Endometrial microvascular endothelial cells (primary cell): Measurements from ENCODE around the gene C16orf86. TPM values are rescaled to one million over a fixed set of nuclear protein-coding genes. Genes with fewer than 3 reads are reported as not detected.

Experiments
- in situ Hi-C: cut with HindIII; loops from 2 replicates; pipeline ENCODE4 v1.10.0; 2017; ENCODE audit warnings: low sequenced_read_pairs, low pct_unique_long_range_greater_than_20kb; ENCODE audit errors: inconsistent ontology term
- total RNA-seq: library from RNA; depleted of rRNA; stranded (reverse); fragments of >200 nt; gene quantifications from one replicate; pipeline ENCODE4 v1.2.3, GENCODE V29; 2015; ENCODE audit errors: inconsistent ontology term

The C16orf86 gene
- total RNA-seq, 1 donor from 2014 or later, result 2.7 TPM

DNA sequence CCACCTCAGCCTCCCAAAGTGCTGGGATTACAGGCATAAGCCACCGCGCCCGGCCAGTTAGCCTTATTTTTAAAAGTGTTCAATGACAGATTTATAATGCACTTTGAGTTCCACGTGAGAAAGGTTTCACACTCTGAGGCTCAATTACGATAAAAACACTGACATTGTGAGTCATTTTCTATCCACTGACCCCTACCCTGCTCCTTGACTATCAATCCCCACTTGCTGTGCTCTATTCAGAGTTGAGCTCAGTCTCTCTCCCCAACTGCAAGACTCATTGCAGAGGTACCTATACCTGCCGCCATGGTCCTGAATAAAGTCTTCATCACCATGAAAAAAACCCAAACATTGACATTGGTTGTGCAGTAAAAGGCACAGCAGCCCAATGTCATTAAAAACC is 44.0 kb downstream of the C16orf86 start:
- in situ Hi-C loops, result no loop called here

DNA sequence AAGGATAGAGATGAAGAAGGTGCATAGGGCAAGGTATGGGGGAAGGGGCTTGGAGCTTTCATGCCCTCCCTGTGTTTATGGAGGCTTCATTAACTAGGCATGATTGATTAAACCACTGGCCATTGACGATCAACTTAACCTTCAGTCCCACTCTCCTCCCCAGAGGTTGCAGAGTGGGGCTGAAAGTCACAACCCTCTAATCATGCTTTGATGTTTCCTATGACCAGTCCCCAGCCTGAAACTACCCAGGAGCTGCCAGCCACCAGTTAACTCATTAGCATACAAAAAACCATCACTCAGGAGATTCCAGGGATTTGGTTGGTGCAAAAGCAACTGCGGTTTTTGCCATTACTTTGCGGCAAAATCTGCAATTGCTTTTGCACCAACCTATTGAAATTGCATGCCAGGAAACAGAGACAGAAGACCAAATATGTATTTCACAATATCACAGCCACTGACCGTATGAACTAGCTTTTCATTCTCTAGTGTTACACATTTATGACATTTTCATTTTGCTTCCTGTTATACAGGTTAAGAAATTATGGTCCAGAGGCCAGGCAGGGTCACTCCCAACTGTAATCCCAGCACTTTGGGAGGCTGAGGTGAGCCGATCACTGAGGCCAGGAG is 47.1 kb downstream of the C16orf86 start:
- in situ Hi-C loops, result no loop called here

DNA sequence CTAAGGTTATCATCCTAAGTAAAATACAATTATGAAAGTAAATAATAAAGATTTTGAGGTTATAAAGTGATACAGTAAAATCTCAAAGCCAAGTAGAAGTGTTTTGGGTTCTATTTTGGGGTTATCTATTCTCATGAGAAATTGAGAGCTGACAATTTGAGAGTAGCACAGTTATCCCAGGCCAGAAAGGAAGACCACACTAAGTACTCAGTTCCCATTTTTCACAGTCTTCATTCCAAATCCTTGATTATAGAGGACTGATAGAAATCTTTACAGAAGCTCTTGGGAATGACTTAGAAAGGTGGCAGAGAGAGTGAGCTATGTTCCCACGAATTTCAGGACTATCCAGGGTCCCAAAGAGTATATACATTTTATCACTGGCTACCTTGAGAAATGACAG is 47.9 kb downstream of the C16orf86 start:
- in situ Hi-C loops, result no loop called here

DNA sequence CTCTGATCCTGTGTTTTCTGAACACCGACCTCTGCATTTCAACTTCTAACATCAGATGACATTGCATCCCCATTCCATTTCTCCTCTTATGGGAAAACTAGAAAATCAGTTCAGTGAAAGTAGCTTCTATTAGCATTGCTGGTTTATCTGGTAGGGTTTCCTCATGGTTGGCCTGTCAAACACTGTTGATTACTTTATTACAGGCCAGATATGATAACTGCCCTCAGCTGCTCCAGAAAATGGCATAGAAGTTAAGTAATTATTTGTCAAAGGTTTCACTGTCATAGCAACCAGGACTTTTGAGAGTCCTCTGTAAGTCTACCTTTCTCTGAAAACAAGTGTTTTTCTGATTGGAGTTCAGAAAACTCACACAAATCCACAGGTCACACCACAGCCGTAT is 49.5 kb downstream of the C16orf86 start:
- in situ Hi-C loops, result no loop called here

Other genes starting within 250 kb of the C16orf86 start
- not detected for gene HSD11B2, start 235.7 kb upstream of the C16orf86 start, total RNA-seq
- 175 TPM for gene ATP6V0D1, start 185.7 kb upstream of the C16orf86 start, total RNA-seq
- gene AGRP, start 183.3 kb upstream of the C16orf86 start, total RNA-seq, result not detected
- gene RIPOR1, start 138.0 kb upstream of the C16orf86 start, total RNA-seq, result 47.0 TPM
- gene CTCF, start 104.3 kb upstream of the C16orf86 start, total RNA-seq, result 29.8 TPM
- 0.09 TPM for gene CARMIL2, start 21.7 kb upstream of the C16orf86 start, total RNA-seq
- gene ACD, start 6.6 kb upstream of the C16orf86 start, total RNA-seq, result 38.8 TPM
- 2.5 TPM for gene PARD6A, start 5.9 kb upstream of the C16orf86 start, total RNA-seq
- gene ENKD1, start 64 bp upstream of the C16orf86 start, total RNA-seq, result 18.1 TPM
- gene GFOD2, start 52.5 kb downstream of the C16orf86 start, total RNA-seq, result 27.0 TPM
- 6.1 TPM for gene RANBP10, start 139.7 kb downstream of the C16orf86 start, total RNA-seq
- gene TSNAXIP1, start 140.1 kb downstream of the C16orf86 start, total RNA-seq, result not detected
- 33.0 TPM for gene THAP11, start 175.5 kb downstream of the C16orf86 start, total RNA-seq
- 171 TPM for gene NUTF2, start 180.1 kb downstream of the C16orf86 start, total RNA-seq
- 37.8 TPM for gene CENPT, start 180.9 kb downstream of the C16orf86 start, total RNA-seq
- 99.8 TPM for gene EDC4, start 206.2 kb downstream of the C16orf86 start, total RNA-seq
- not detected for gene NRN1L, start 218.1 kb downstream of the C16orf86 start, total RNA-seq
- 6.9 TPM for gene PSKH1, start 226.4 kb downstream of the C16orf86 start, total RNA-seq